K562 (cell line): ENCODE data around the gene UVRAG. TPM values are rescaled to one million over a fixed set of nuclear protein-coding genes. Genes with fewer than 3 reads are reported as not detected.

ENCODE experiments used
- ATAC-seq: fragments of 200-7000 bp; cut with Tn5 transposase; 3 replicates; pipeline ENCODE4 v1.9.1; 2020; ENCODE audit warnings: moderate library complexity
- BruUV-seq: library from RNA; stranded (reverse); fragments of 400-500 nt; replicated peaks from 2 replicates; lab custom pipeline; 2021; lab: Mats Ljungman, UMichigan
- CTCF ChIA-PET: fragments of 300-600 bp; formaldehyde crosslinking; extraction: SDS; loops from one replicate; lab custom pipeline; 2021; ENCODE audit warnings: low intra/inter-chr PET ratio; lab: Yijun Ruan, JAX
- POLR2A ChIA-PET: fragments of 300-600, 350-650 bp; sonication (Branson Sonifier 250); formaldehyde crosslinking; extraction: SDS; loops from one replicate; lab custom pipeline; 2021; ENCODE audit warnings: antibody characterized with exemption, inconsistent platforms; lab: Yijun Ruan, JAX
- DNase-seq, 4 experiments: peaks; one replicate each; pipeline versions ENCODE4 v3.0.0 to v3.0.0-alpha.2; 2011 to 2018; ENCODE audit warnings: low spot score in 3 of 4, mixed read lengths in 3 of 4; ENCODE audit errors: extremely low read depth in 1 of 4
- FAIRE-seq: peaks from 2 replicates; lab custom pipeline; 2011; peaks lifted over from hg19 to GRCh38; lab: Jason Lieb, UNC
- H2AFZ ChIP-seq: 2 replicates; pipeline ENCODE4 v1.6.0; 2011; ENCODE audit warnings: low read depth, low read length, control low read depth, inconsistent platforms
- H3K27ac ChIP-seq: fragments of 200-600 bp; 3 replicates; pipeline ENCODE4 v1.8.0; 2011; ENCODE audit warnings: low read depth, mild to moderate bottlenecking, control low read depth, inconsistent platforms, low read length, moderate library complexity, mixed read lengths; ENCODE audit errors: extremely low read depth
- H3K27me3 ChIP-seq, 2 experiments: fragments of 300-600 bp in 1 of 2; 2 replicates in 1 of 2; 3 replicates in 1 of 2; pipeline versions ENCODE4 v1.6.0 to v1.8.0; 2011; ENCODE audit warnings: inconsistent platforms in 2 of 2, low read length in 2 of 2, mild to moderate bottlenecking in 1 of 2, mixed read lengths in 1 of 2, moderate library complexity in 1 of 2; ENCODE audit not compliant: control insufficient read depth in 2 of 2, insufficient read depth in 2 of 2
- H3K36me3 ChIP-seq: fragments of 300-600 bp; 3 replicates; pipeline ENCODE4 v1.8.0; 2011; ENCODE audit warnings: mild to moderate bottlenecking, low read length, inconsistent platforms; ENCODE audit not compliant: control insufficient read depth, insufficient read depth
- H3K4me1 ChIP-seq, 2 experiments: fragments of 200-600 bp in 1 of 2; replicated peaks in 1 of 2; 2 replicates in 1 of 2; 3 replicates in 1 of 2; pipeline versions ENCODE4 v1.5.1 to v1.8.0; 2011; ENCODE audit warnings: inconsistent platforms in 2 of 2, low read length in 2 of 2, mild to moderate bottlenecking in 1 of 2, mixed read lengths in 1 of 2, moderate library complexity in 1 of 2; ENCODE audit not compliant: control insufficient read depth in 2 of 2, insufficient read depth in 2 of 2
- H3K4me2 ChIP-seq: 2 replicates; pipeline ENCODE4 v1.6.1; 2011; ENCODE audit warnings: low read length, control low read depth, inconsistent platforms, mixed read lengths; ENCODE audit not compliant: insufficient read depth
- H3K4me3 ChIP-seq: fragments of 200-600 bp; sonication (generic), shearing (Covaris generic); 2 replicates; pipeline ENCODE4 v1.5.1; 2016; ENCODE audit warnings: control low read depth, inconsistent platforms
- H3K79me2 ChIP-seq: fragments of 200-600 bp; 3 replicates; pipeline ENCODE4 v1.8.0; 2011; ENCODE audit warnings: low read length, inconsistent platforms; ENCODE audit not compliant: control insufficient read depth, insufficient read depth
- H3K9ac ChIP-seq, 2 experiments: 2 replicates each; pipeline versions ENCODE4 v1.6.0 to v1.6.1; 2011; ENCODE audit warnings: low read depth in 2 of 2, low read length in 2 of 2, control low read depth in 1 of 2, inconsistent platforms in 1 of 2, mild to moderate bottlenecking in 1 of 2, mixed read lengths in 1 of 2; ENCODE audit not compliant: insufficient read depth in 1 of 2
- H3K9me1 ChIP-seq: one replicate; pipeline ENCODE4 v1.6.0; 2011; ENCODE audit warnings: inconsistent platforms, mild to moderate bottlenecking, low read length, moderate library complexity; ENCODE audit not compliant: control insufficient read depth, insufficient read depth
- H3K9me3 ChIP-seq: replicated peaks from 2 replicates; pipeline ENCODE4 v1.5.1; 2011; ENCODE audit warnings: low read depth, low read length, inconsistent platforms; ENCODE audit not compliant: control insufficient read depth, insufficient read depth
- H4K20me1 ChIP-seq: replicated peaks from 2 replicates; pipeline ENCODE4 v1.6.1; 2011; ENCODE audit warnings: low read length, inconsistent platforms, mixed read lengths; ENCODE audit not compliant: control insufficient read depth, insufficient read depth
- FOXJ3 ChIP-seq: sonication (generic); formaldehyde crosslinking; IDR thresholded peaks from 2 replicates; pipeline ENCODE4 v1.4.0; 2020; ENCODE audit warnings: mild to moderate bottlenecking, missing genetic modification reagents
- GATA2 ChIP-seq: sonication (generic); formaldehyde crosslinking; IDR thresholded peaks from 2 replicates; pipeline ENCODE4 v1.4.0; 2020; ENCODE audit warnings: mild to moderate bottlenecking, missing genetic modification reagents
- HMG20B ChIP-seq: fragments of 250-450 bp; sonication (Bioruptor Pico); IDR thresholded peaks from 2 replicates; pipeline ENCODE4 v1.5.0; 2021; ENCODE audit warnings: mild to moderate bottlenecking
- ILF3 ChIP-seq: fragments of 450-650 bp; IDR thresholded peaks from 2 replicates; pipeline ENCODE4 v1.6.1; 2018; ENCODE audit warnings: antibody characterized with exemption, mild to moderate bottlenecking, moderate library complexity, borderline replicate concordance
- RAD21 ChIP-seq, 2 experiments: fragments of 250-450 bp in 1 of 2; fragments of 450-650 bp in 1 of 2; sonication (Bioruptor Pico) in 1 of 2; formaldehyde crosslinking in 1 of 2; IDR thresholded peaks in 1 of 2; conservative IDR thresholded peaks in 1 of 2; 2 replicates each; pipeline versions ENCODE4 v1.4.0 to v1.8.0; 2020 to 2022; ENCODE audit warnings: mild to moderate bottlenecking in 2 of 2, moderate library complexity in 1 of 2
- RHOXF2B ChIP-seq: fragments of 250-450 bp; sonication (Bioruptor Pico); conservative IDR thresholded peaks from 2 replicates; pipeline ENCODE4 v1.5.1; 2021
- SMAD2 ChIP-seq: fragments of 150-350 bp; IDR thresholded peaks from 2 replicates; pipeline ENCODE4 v1.6.1; 2014; ENCODE audit warnings: low read depth, mild to moderate bottlenecking, low read length
- SMAD3 ChIP-seq: fragments of 450-650 bp; formaldehyde crosslinking; conservative IDR thresholded peaks from 2 replicates; pipeline ENCODE4 v1.4.0; 2020; ENCODE audit warnings: mild to moderate bottlenecking
- WGBS: fragments of 100-300 bp; shearing (Covaris generic); methylation state at CpG from one replicate; pipeline ENCODE4 v1.1.6; 2016; ENCODE audit warnings: low coverage, mixed read lengths; ENCODE audit not compliant: insufficient coverage; ENCODE audit errors: missing lambda C conversion rate; 5-methylcytosine and 5-hydroxymethylcytosine counted together
- in situ Hi-C: fragments of 300-500 bp; cut with MboI; formaldehyde crosslinking; loops from 4 replicates; pipeline ENCODE4 v1.15.0; 2018; ENCODE audit warnings: inconsistent platforms, mixed read lengths
- intact Hi-C: fragments of 100-400 bp; cut with micrococcal nuclease; formaldehyde crosslinking; loops from 2 replicates; pipeline ENCODE4 v1.14.2; 2022
- polyA plus RNA-seq, 8 experiments: library from polyadenylated mRNA; depleted of rRNA in 4 of 8; stranded (reverse) in 5 of 8; unstranded in 3 of 8; fragments of >200 nt; fragmentation: Nextera tagmentation in 2 of 8; fragmentation: Illumina TruSeq in 1 of 8; extraction: Ambion mirVana in 2 of 8; extraction: Trizol in 1 of 8; gene quantifications; 2 replicates each; pipeline versions ENCODE4 v1.2.1 to v1.2.3, GENCODE V29; 2011 to 2014; ENCODE audit warnings: inconsistent platforms in 1 of 8, missing spikeins in 1 of 8
- total RNA-seq, 7 experiments: library from RNA; depleted of rRNA in 6 of 7; stranded (reverse); fragments of >200 nt in 6 of 7; fragmentation: Illumina TruSeq in 2 of 7; extraction: Trizol in 2 of 7; gene quantifications; 2 replicates each; pipeline versions ENCODE4 v1.2.1 to v1.2.3, GENCODE V29; 2011 to 2021; ENCODE audit warnings: low replicate concordance in 1 of 7
- TF ChIP-seq, protein P1 (sequence below): fragments of 250-450 bp; sonication (Bioruptor Pico); IDR thresholded peaks from 2 replicates; pipeline ENCODE4 v1.8.0; 2021; ENCODE audit warnings: moderate library complexity, mild to moderate bottlenecking, inconsistent platforms
- TF ChIP-seq, protein P2 (sequence below): sonication (generic); formaldehyde crosslinking; IDR thresholded peaks from 2 replicates; pipeline ENCODE4 v1.8.0; 2022; ENCODE audit warnings: mild to moderate bottlenecking, low read depth, missing genetic modification reagents
- TF ChIP-seq, protein P3 (sequence below): sonication (generic); formaldehyde crosslinking; IDR thresholded peaks from 2 replicates; pipeline ENCODE4 v1.8.0; 2022; ENCODE audit warnings: missing genetic modification reagents, mild to moderate bottlenecking, borderline replicate concordance

Gene UVRAG
- total and polyA plus RNA-seq, 9 of the 15 experiments (the other 6 are each of a cell fraction or from before 2014, with no cell fraction given): 3.1 to 17.8 (median 12.4) TPM

DNA sequence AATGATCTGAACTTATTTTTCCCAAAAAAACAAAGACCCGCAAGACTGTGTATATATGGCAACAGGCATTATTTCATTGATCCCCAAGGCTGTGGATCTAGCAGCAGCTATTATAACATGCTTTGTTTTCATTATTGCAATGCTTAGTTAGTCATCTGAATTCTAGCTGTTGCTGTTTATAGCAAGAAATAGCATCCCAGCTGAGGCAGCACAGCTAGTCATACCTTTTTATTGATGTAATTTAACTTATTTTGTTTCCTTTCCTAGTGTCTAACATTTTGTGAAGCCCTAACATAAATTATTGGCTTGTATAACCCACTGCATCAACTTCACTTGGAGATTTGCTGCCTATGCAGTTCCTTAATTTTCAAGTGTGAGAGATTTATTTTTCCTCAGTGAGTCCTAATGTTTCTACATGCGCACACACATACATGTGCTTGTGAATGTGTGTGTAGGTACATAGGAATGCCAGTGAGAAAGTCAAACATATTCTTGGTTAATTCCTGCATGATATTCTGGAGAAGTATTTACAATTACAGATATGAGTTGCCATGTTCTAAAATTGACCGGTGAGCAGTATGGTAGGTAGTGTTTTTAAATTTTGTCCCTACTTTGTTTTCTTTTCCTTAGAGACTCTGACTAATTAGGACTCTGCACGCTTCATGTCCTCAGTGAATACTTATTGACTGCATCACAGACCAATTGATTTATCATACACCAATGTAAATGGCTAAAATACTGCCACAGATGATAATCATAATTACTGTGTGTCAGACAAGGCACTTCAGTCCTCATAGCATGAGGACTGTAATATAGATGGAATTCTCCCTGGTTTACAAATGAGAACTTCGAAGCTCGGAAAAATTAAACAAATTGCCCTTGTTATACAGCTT, 272.0 kb downstream of the UVRAG start:
- 95% methylated on average over 6 of the region's 6 CpGs for WGBS
- in situ Hi-C loops (no loop called here), intact Hi-C loops (no loop called here)
- Histone ChIP-seq H3K4me3 (no peak overlapping the region), H3K4me2 (no peak overlapping the region), H2AFZ (no peak overlapping the region), H3K27ac (no peak overlapping the region), H3K9ac (no peak overlapping the region), H3K27me3 (no peaks in the 10 kb centered on the region), H3K79me2 (no peaks in the 10 kb centered on the region), H3K9me3 (no peaks in the 10 kb centered on the region), H4K20me1 (no peaks in the 10 kb centered on the region), H3K9me1 (no peaks in the 10 kb centered on the region), H3K4me1 (peaks cover 0 to 2% of the 10 kb centered on the region in 2 experiments; a peak in 1 of 5 replicates), H3K36me3 (no peaks in the 10 kb centered on the region)
- no peak for ATAC-seq
- FAIRE-seq: no peak
- CTCF ChIA-PET: no interaction called here
- TF ChIP-seq, protein P1, sequence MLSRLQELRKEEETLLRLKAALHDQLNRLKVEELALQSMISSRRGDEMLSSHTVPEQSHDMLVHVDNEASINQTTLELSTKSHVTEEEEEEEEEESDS: no peak
- TF ChIP-seq SMAD2 (no peak), ILF3 (no peak)
- BruUV-seq: no TSS peak
- POLR2A ChIA-PET: interaction anchor here (1.0 to 1.5 kb wide), 2 partner anchors 13 kb away, joined by 3 to 4 read pairs; no protein-coding TSS in a partner anchor
- no peak for DNase-seq

DNA sequence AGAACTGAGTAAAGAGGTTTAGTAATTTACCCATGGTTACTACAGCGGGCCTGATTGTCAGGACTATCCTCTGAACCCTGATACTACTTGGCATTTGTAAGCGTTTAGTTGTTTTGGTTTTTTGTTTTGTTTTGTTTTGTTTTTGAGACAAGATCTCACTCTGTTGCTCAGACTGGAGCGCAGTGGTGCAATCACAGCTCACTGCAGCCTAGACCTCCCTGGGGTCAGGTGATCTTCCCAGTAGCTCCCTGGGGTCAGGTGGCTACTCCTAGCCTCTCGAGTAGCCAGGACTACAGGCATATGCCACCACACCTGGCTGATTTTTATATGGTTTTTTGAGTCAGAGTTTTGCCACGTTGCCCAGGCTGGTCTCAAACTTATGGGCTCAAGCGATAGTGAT, 272.7 kb downstream of the UVRAG start:
- no peak overlapping the region for H3K27ac ChIP-seq
- H3K4me1 ChIP-seq: peaks cover 0 to 2% of the 10 kb centered on the region in 2 experiments; a peak in 1 of 5 replicates
- WGBS: 78% methylated on average over 6 of the region's 6 CpGs
- H3K9me3 ChIP-seq: no peaks in the 10 kb centered on the region
- in situ Hi-C loops (no loop called here), intact Hi-C loops (no loop called here)
- FAIRE-seq (no peak), ATAC-seq (no peak), DNase-seq (no peak)
- no peak overlapping the region for H3K9ac ChIP-seq
- no peak overlapping the region for H2AFZ ChIP-seq
- H3K4me2 ChIP-seq: no peak overlapping the region
- ChIA-PET POLR2A (interaction anchor here (1.0 to 1.5 kb wide), 2 partner anchors 13 kb away, joined by 3 to 4 read pairs; no protein-coding TSS in a partner anchor), CTCF (no interaction called here)
- no peak overlapping the region for H3K4me3 ChIP-seq
- H3K79me2 ChIP-seq: no peaks in the 10 kb centered on the region
- H3K36me3 ChIP-seq: no peaks in the 10 kb centered on the region
- no peaks in the 10 kb centered on the region for H3K9me1 ChIP-seq
- BruUV-seq: no TSS peak
- no peaks in the 10 kb centered on the region for H3K27me3 ChIP-seq
- H4K20me1 ChIP-seq: no peaks in the 10 kb centered on the region
- no peak for TF ChIP-seq FOXJ3 (CRISPR knock-in tag)
- TF ChIP-seq SMAD3 (CRISPR knock-in tag): no peak
- TF ChIP-seq HMG20B (CRISPR knock-in tag): no peak
- TF ChIP-seq, protein P2, sequence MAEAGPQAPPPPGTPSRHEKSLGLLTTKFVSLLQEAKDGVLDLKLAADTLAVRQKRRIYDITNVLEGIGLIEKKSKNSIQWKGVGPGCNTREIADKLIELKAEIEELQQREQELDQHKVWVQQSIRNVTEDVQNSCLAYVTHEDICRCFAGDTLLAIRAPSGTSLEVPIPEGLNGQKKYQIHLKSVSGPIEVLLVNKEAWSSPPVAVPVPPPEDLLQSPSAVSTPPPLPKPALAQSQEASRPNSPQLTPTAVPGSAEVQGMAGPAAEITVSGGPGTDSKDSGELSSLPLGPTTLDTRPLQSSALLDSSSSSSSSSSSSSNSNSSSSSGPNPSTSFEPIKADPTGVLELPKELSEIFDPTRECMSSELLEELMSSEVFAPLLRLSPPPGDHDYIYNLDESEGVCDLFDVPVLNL: no peak
- TF ChIP-seq GATA2 (CRISPR knock-in tag): no peak
- no peak for TF ChIP-seq RHOXF2B
- no peak for TF ChIP-seq RAD21 (CRISPR knock-in tag; conservative IDR thresholded peaks at IDR 0.05 in 1 of 2, IDR thresholded peaks at IDR 0.05 in 1 of 2)
- TF ChIP-seq, protein P3, sequence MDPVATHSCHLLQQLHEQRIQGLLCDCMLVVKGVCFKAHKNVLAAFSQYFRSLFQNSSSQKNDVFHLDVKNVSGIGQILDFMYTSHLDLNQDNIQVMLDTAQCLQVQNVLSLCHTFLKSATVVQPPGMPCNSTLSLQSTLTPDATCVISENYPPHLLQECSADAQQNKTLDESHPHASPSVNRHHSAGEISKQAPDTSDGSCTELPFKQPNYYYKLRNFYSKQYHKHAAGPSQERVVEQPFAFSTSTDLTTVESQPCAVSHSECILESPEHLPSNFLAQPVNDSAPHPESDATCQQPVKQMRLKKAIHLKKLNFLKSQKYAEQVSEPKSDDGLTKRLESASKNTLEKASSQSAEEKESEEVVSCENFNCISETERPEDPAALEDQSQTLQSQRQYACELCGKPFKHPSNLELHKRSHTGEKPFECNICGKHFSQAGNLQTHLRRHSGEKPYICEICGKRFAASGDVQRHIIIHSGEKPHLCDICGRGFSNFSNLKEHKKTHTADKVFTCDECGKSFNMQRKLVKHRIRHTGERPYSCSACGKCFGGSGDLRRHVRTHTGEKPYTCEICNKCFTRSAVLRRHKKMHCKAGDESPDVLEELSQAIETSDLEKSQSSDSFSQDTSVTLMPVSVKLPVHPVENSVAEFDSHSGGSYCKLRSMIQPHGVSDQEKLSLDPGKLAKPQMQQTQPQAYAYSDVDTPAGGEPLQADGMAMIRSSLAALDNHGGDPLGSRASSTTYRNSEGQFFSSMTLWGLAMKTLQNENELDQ (CRISPR knock-in tag): no peak
